ENCODE data around the gene PRKAR1B. TPM values are rescaled to one million over a fixed set of nuclear protein-coding genes. Genes with fewer than 3 reads are reported as not detected.

The PRKAR1B gene
- total RNA-seq, 1 experiment from 2014 or later, result 43.3 TPM

- Histone ChIP-seq H3K14ac (ENCODE audit: insufficient read depth, low read length) (peak overlapping the region; percentile 74), H2BK5ac (ENCODE audit: insufficient read length, low read length) (no peak overlapping the region), H3K4me2 (ENCODE audit: insufficient read depth, insufficient read length, low read length) (peak overlapping the region; percentile 48), H2BK15ac (ENCODE audit: low read depth, low read length) (no peak overlapping the region), H2AK5ac (ENCODE audit: insufficient read length, low read length) (no peak overlapping the region), H4K91ac (ENCODE audit: insufficient read length, low read depth, low read length) (no peak overlapping the region), H3T11ph (ENCODE audit: low read length) (no peak overlapping the region), H3K79me2 (ENCODE audit: insufficient read depth, low read length) (peaks cover 5% of the 10 kb centered on the region; the same call in 1 of the 2 replicates), H4K5ac (ENCODE audit: insufficient read length, low read depth, low read length) (no peak overlapping the region), H2BK120ac (ENCODE audit: low read depth, low read length, poor library complexity, severe bottlenecking) (no peak overlapping the region), H3K23ac (ENCODE audit: insufficient read length, low read depth, low read length) (no peak overlapping the region), H2AFZ (ENCODE audit: low read length) (no peak overlapping the region), H3K4ac (ENCODE audit: low read depth, low read length) (no peak overlapping the region), H3K79me1 (ENCODE audit: insufficient read depth, low read depth, low read length, poor library complexity, severe bottlenecking) (peaks cover 5% of the 10 kb centered on the region), H4K8ac (replicated peaks; ENCODE audit: insufficient read length, low read depth, low read length) (no peak overlapping the region), H4K20me1 (ENCODE audit: control insufficient read depth, insufficient read depth, insufficient read length) (no peaks in the 10 kb centered on the region), H3K56ac (ENCODE audit: insufficient read length, low read depth, low read length) (no peak overlapping the region), H2BK12ac (ENCODE audit: insufficient read length, low read depth, low read length) (no peak overlapping the region), H3K9ac (ENCODE audit: extremely low read depth, insufficient read length, low read length) (no peak overlapping the region), H3K4me1 (ENCODE audit: insufficient read depth, low read length) (peaks cover 6% of the 10 kb centered on the region; the same call in 1 of the 2 replicates), H3K27ac (ENCODE audit: insufficient read length, low read depth, low read length) (no peak overlapping the region), H3K18ac (ENCODE audit: insufficient read length, low read depth, low read length) (no peak overlapping the region), H3K27me3 (ENCODE audit: insufficient read depth, low read length) (peaks cover 30% of the 10 kb centered on the region; the same call in 1 of the 2 replicates), H2BK20ac (ENCODE audit: low read depth, low read length, poor library complexity, severe bottlenecking) (no peak overlapping the region), H3K23me2 (ENCODE audit: insufficient read length, low read depth, low read length, poor library complexity, severe bottlenecking) (peaks cover 36% of the 10 kb centered on the region), H3K9me3 (ENCODE audit: control insufficient read depth, low read depth, low read length) (no peaks in the 10 kb centered on the region)
- Mint-ChIP-seq H3K9me3 (no peaks in the 10 kb centered on the region; a peak in 1 of 5 replicates), H3K27ac (peak overlapping the region in 1 of 3 experiments; percentile 93; a peak in 2 of 7 replicates), H3K27me3 (ENCODE audit: low read depth) (peaks cover 61% of the 10 kb centered on the region), H3K36me3 (ENCODE audit: insufficient read depth in 1 of 3, low read depth in 3 of 3) (peaks cover 0 to 2% (median 0%) of the 10 kb centered on the region in 3 experiments; a peak in 2 of 7 replicates), H3K4me3 (peak overlapping the region; percentile 75 to 96), H3K4me1 (peaks cover 29 to 39% of the 10 kb centered on the region in 2 experiments)
- TF ChIP-seq CTCF (conservative IDR thresholded peaks at IDR 0.05), result no peak
- DNase-seq, result peak; percentile 74
- no CpG with 5 or more reads among the region's 93 CpGs for WGBS (ENCODE audit: extremely low coverage, insufficient read length, low lambda C conversion rate)
These were observed 208.2 kb downstream of the PRKAR1B start for GRCh38 chr7:518630-519483.
